ENCODE data around the gene FOLR3. TPM values are rescaled to one million over a fixed set of nuclear protein-coding genes. Genes with fewer than 3 reads are reported as not detected.

FOLR3 gene
- total RNA-seq, 1 experiment from 2014 or later = not detected

DNA sequence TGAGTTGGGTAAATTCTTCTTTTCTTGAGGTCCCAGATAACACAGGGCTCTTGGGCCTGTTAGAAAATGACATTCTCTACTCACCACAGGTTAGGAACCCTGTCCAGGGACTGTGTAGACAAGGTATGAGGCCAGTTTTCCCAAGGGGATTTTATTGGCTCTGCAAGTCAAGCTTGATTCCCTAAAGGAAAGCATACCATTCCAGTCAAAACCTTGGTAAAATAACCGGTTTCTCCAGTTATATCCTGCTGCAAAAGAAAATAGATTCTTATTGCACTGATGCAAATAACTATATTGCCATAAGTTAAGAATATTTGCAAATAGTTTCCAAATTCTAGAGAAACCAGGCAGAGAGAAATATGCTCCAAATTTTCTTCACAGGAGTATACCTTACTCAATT, 9.6 kb upstream of the FOLR3 start:
- H3K4me2 ChIP-seq = no peak overlapping the region
- TF ChIP-seq EZH2 (IDR thresholded peaks at IDR 0.05; ENCODE audit: low read depth) = no peak
- TF ChIP-seq, protein P1, sequence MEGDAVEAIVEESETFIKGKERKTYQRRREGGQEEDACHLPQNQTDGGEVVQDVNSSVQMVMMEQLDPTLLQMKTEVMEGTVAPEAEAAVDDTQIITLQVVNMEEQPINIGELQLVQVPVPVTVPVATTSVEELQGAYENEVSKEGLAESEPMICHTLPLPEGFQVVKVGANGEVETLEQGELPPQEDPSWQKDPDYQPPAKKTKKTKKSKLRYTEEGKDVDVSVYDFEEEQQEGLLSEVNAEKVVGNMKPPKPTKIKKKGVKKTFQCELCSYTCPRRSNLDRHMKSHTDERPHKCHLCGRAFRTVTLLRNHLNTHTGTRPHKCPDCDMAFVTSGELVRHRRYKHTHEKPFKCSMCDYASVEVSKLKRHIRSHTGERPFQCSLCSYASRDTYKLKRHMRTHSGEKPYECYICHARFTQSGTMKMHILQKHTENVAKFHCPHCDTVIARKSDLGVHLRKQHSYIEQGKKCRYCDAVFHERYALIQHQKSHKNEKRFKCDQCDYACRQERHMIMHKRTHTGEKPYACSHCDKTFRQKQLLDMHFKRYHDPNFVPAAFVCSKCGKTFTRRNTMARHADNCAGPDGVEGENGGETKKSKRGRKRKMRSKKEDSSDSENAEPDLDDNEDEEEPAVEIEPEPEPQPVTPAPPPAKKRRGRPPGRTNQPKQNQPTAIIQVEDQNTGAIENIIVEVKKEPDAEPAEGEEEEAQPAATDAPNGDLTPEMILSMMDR (conservative IDR thresholded peaks at IDR 0.05) = no peak
- H4K20me1 ChIP-seq (ENCODE audit: insufficient read depth) = no peaks in the 10 kb centered on the region
- no peaks in the 10 kb centered on the region for H3K36me3 ChIP-seq (ENCODE audit: low read depth)
- no TSS peak for BruUV-seq (replicated peaks)
- H3F3A ChIP-seq (ENCODE audit: insufficient read depth, low read depth) = 0 out of 2 replicates have a peak, but pooled peaks cover 3% of the 10 kb centered on the region
- H3K27me3 ChIP-seq (ENCODE audit: insufficient read depth, low read depth) = 0 out of 2 replicates have a peak, but pooled peaks cover 5% of the 10 kb centered on the region
- H3K27ac ChIP-seq = no peak overlapping the region
- no peak for DNase-seq
- no peaks in the 10 kb centered on the region for H3K79me2 ChIP-seq (ENCODE audit: low read depth)
- H3K9me3 ChIP-seq (ENCODE audit: insufficient read depth, low read depth) = no peaks in the 10 kb centered on the region
- H3K9me2 ChIP-seq (ENCODE audit: insufficient read depth) = 0 out of 2 replicates have a peak, but pooled peaks cover 1% of the 10 kb centered on the region
- peaks cover 8% of the 10 kb centered on the region; the same call in 1 of the 2 replicates for H3K4me1 ChIP-seq (replicated peaks; ENCODE audit: insufficient read depth)
- intact Hi-C loops (cut with micrococcal nuclease; ENCODE audit: unreplicated experiment) = no loop called here
- no peak overlapping the region for H2AFZ ChIP-seq
- H3K4me3 ChIP-seq = no peak overlapping the region
- CTCF ChIA-PET = no interaction called here
- POLR2A ChIA-PET (ENCODE audit: unreplicated experiment) = interaction anchor here (0.7 kb wide), 1 partner anchor 31 kb away, joined by 3 read pairs; no protein-coding TSS in a partner anchor

DNA sequence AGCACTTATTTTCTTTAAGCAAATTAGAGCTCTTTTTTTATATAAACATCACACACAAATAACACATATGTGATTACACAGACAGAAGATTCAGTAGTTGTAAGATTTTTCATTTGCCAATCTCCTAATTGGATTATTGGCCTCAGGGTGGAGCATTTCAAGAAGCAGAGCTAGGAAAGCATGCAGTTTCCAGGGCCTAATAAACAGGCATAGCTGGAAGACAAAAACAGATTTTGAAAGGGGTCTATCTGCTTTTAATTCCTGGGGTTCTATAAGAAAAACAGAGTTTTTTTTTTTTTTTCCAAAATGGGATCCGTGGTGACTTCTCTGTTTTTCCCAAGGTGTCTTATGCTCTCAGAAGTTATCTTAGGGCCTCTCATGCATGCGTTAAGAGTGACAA, 7.6 kb upstream of the FOLR3 start:
- CTCF ChIA-PET = no interaction called here
- H4K20me1 ChIP-seq (ENCODE audit: insufficient read depth) = no peaks in the 10 kb centered on the region
- H3K9me2 ChIP-seq (ENCODE audit: insufficient read depth) = no peaks in the 10 kb centered on the region
- no peak for DNase-seq
- H3K4me1 ChIP-seq (replicated peaks; ENCODE audit: insufficient read depth) = peaks cover 8% of the 10 kb centered on the region; the same call in 1 of the 2 replicates
- no peak overlapping the region for H3K4me2 ChIP-seq
- POLR2A ChIA-PET (ENCODE audit: unreplicated experiment) = no interaction called here
- H3K36me3 ChIP-seq (ENCODE audit: low read depth) = no peaks in the 10 kb centered on the region
- TF ChIP-seq EZH2 (IDR thresholded peaks at IDR 0.05; ENCODE audit: low read depth) = no peak
- TF ChIP-seq, protein P1 (conservative IDR thresholded peaks at IDR 0.05) = no peak
- H3K9me3 ChIP-seq (ENCODE audit: insufficient read depth, low read depth) = no peaks in the 10 kb centered on the region
- BruUV-seq (replicated peaks) = no TSS peak
- intact Hi-C loops (cut with micrococcal nuclease; ENCODE audit: unreplicated experiment) = no loop called here
- no peaks in the 10 kb centered on the region for H3K79me2 ChIP-seq (ENCODE audit: low read depth)
- H3K27me3 ChIP-seq (ENCODE audit: insufficient read depth, low read depth) = 0 out of 2 replicates have a peak, but pooled peaks cover 5% of the 10 kb centered on the region
- no peak overlapping the region for H3K4me3 ChIP-seq
- 0 out of 2 replicates have a peak, but pooled peaks cover 3% of the 10 kb centered on the region for H3F3A ChIP-seq (ENCODE audit: insufficient read depth, low read depth)
- H3K27ac ChIP-seq = no peak overlapping the region
- H2AFZ ChIP-seq = no peak overlapping the region

DNA sequence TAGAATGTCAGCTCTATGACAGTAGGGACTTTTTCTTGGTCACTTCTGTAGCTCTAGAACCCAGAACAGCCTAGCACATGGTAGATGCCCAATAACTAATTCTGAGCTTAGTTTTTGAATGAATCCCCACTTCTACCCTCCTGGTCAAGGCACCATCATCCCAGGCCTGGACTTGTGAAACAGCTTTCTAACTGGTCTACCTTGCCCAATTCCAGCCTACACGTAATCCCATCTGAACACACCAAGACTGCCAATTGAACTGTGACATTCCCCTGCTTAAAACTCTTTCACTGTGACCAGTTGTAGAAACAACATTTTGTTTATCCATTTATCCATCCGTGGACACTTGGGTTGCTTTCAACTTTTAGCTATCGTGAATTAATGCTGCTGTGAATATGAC, 6.1 kb upstream of the FOLR3 start:
- Histone ChIP-seq H3K79me2 (ENCODE audit: low read depth) (no peaks in the 10 kb centered on the region), H3F3A (ENCODE audit: insufficient read depth, low read depth) (0 out of 2 replicates have a peak, but pooled peaks cover 3% of the 10 kb centered on the region), H3K9me3 (ENCODE audit: insufficient read depth, low read depth) (no peaks in the 10 kb centered on the region), H2AFZ (no peak overlapping the region), H3K27ac (no peak overlapping the region), H3K36me3 (ENCODE audit: low read depth) (no peaks in the 10 kb centered on the region), H3K9me2 (ENCODE audit: insufficient read depth) (no peaks in the 10 kb centered on the region), H3K27me3 (ENCODE audit: insufficient read depth, low read depth) (0 out of 2 replicates have a peak, but pooled peaks cover 5% of the 10 kb centered on the region), H3K4me1 (replicated peaks; ENCODE audit: insufficient read depth) (peaks cover 8% of the 10 kb centered on the region; the same call in 1 of the 2 replicates), H3K4me3 (no peak overlapping the region), H3K4me2 (no peak overlapping the region), H4K20me1 (ENCODE audit: insufficient read depth) (no peaks in the 10 kb centered on the region)
- ChIA-PET POLR2A (ENCODE audit: unreplicated experiment) (interaction anchor here (0.7 kb wide), 1 partner anchor 192 kb away, joined by 4 read pairs; no protein-coding TSS in a partner anchor), CTCF (no interaction called here)
- no TSS peak for BruUV-seq (replicated peaks)
- no peak for DNase-seq
- intact Hi-C loops (cut with micrococcal nuclease; ENCODE audit: unreplicated experiment) = no loop called here
- TF ChIP-seq EZH2 (IDR thresholded peaks at IDR 0.05; ENCODE audit: low read depth) = no peak
- TF ChIP-seq, protein P1 (conservative IDR thresholded peaks at IDR 0.05) = no peak

Data from PC-9 (cell line).